A204.1 (cell line): ENCODE measurements around the gene PPRC1.
A peak's percentile ranks its signal among the peaks of the same experiment; 100 is the strongest.

Experiments
- FAIRE-seq: peaks from 2 replicates; lab custom pipeline; 2012; peaks lifted over from hg19 to GRCh38; lab: Jason Lieb, UNC

The PPRC1 gene

GRCh38 chr10:102150970-102151773, 18.3 kb downstream of the PPRC1 start:
- FAIRE-seq: no peak

GRCh38 chr10:102151774-102152544, 19.1 kb downstream of the PPRC1 start, which contains the start of gene NOLC1:
TSS of gene NOLC1 (plus strand) at chr10:102152389. CDS start at chr10:102152411, 22 bp downstream.
- FAIRE-seq: peak; percentile 99

- no peak for FAIRE-seq
These were observed 19.7 kb downstream of the PPRC1 start for GRCh38 chr10:102152545-102152890.

- FAIRE-seq: no peak
These were observed 20.3 kb downstream of the PPRC1 start for GRCh38 chr10:102153093-102153620.

- FAIRE-seq: no peak
These were observed 21.8 kb downstream of the PPRC1 start for GRCh38 chr10:102154466-102155116.

- no peak for FAIRE-seq
These were observed 24.4 kb downstream of the PPRC1 start for GRCh38 chr10:102157224-102157623.

- no peak for FAIRE-seq
These were observed 26.3 kb downstream of the PPRC1 start for GRCh38 chr10:102159051-102159597.

GRCh38 chr10:102159831-102160230, 27.0 kb downstream of the PPRC1 start:
- FAIRE-seq: no peak

GRCh38 chr10:102163342-102163989, 30.6 kb downstream of the PPRC1 start:
- no peak for FAIRE-seq

- FAIRE-seq: no peak
These were observed 35.0 kb downstream of the PPRC1 start for GRCh38 chr10:102167861-102168260.

- FAIRE-seq: no peak
These were observed 37.8 kb downstream of the PPRC1 start for GRCh38 chr10:102170602-102171001.

GRCh38 chr10:102172288-102172687, 39.4 kb downstream of the PPRC1 start:
- FAIRE-seq: no peak

- FAIRE-seq: no peak
These were observed 42.6 kb downstream of the PPRC1 start for GRCh38 chr10:102175415-102175814.

- FAIRE-seq: no peak
These were observed 51.8 kb downstream of the PPRC1 start for GRCh38 chr10:102184606-102185005.

GRCh38 chr10:102185272-102185671, 52.4 kb downstream of the PPRC1 start:
- no peak for FAIRE-seq

- no peak for FAIRE-seq
These were observed 53.1 kb downstream of the PPRC1 start for GRCh38 chr10:102185811-102186527.

GRCh38 chr10:102188298-102188940, 55.6 kb downstream of the PPRC1 start:
- no peak for FAIRE-seq

- peak; percentile 79 for FAIRE-seq
These were observed 56.4 kb downstream of the PPRC1 start for GRCh38 chr10:102188941-102189898.

GRCh38 chr10:102191956-102192355, 59.1 kb downstream of the PPRC1 start:
- FAIRE-seq: no peak
